ENCODE data around the gene ZBTB39. TPM values are rescaled to one million over a fixed set of nuclear protein-coding genes. Genes with fewer than 3 reads are reported as not detected.

ZBTB39 gene
- total RNA-seq, 1 experiment from 2014 or later = 31.2 TPM

DNA sequence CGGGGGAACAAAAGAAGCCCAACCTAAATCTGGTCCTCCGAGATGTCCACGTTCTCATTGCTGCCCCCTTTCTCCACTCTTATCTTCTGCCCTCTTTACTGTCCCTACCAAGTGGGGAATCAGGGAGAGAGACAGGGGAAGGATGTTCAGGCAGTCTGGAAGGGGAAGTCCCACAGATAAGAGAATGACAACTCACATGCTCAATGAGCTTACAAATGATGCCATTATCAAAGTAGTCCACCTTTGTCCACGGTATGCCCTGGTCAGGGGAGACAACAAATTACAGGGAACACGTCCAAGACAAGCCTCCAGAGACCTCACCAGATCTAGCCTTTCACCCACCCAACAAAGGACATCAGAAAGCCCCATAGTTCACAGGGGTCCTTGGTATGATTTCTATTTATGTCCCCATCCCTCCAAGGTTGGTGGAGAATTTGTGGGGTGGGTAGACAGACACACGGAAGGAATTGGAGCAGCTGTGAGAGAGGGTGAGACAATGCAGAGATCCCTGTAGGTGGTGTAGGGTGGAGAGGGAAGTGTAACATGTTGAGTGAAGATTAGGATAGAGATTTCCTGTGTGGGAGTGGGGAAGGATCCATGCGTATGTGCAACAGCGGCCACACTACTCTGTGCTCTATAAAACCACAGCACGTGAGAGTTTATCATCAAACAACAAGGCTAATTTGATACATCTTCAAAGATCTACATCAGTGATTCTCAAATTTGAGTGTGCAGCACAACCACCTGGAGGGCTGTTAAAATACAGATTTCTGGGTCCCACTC lies 32.9 kb upstream of the ZBTB39 start:
- no CpG with 5 or more reads among the region's 9 CpGs for WGBS (ENCODE audit: extremely low coverage, insufficient read length, low lambda C conversion rate)
- Histone ChIP-seq H3K4me1 (ENCODE audit: insufficient read depth, low read length) (no peaks in the 10 kb centered on the region), H4K8ac (replicated peaks; ENCODE audit: insufficient read length, low read depth, low read length) (no peak overlapping the region)

More for the DNA sequence above, 32.9 kb upstream of the ZBTB39 start:
- TF ChIP-seq, protein P1, sequence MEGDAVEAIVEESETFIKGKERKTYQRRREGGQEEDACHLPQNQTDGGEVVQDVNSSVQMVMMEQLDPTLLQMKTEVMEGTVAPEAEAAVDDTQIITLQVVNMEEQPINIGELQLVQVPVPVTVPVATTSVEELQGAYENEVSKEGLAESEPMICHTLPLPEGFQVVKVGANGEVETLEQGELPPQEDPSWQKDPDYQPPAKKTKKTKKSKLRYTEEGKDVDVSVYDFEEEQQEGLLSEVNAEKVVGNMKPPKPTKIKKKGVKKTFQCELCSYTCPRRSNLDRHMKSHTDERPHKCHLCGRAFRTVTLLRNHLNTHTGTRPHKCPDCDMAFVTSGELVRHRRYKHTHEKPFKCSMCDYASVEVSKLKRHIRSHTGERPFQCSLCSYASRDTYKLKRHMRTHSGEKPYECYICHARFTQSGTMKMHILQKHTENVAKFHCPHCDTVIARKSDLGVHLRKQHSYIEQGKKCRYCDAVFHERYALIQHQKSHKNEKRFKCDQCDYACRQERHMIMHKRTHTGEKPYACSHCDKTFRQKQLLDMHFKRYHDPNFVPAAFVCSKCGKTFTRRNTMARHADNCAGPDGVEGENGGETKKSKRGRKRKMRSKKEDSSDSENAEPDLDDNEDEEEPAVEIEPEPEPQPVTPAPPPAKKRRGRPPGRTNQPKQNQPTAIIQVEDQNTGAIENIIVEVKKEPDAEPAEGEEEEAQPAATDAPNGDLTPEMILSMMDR (conservative IDR thresholded peaks at IDR 0.05) = no peak
- Histone ChIP-seq H2BK12ac (ENCODE audit: insufficient read length, low read depth, low read length) (no peak overlapping the region), H2BK5ac (ENCODE audit: insufficient read length, low read length) (no peak overlapping the region), H4K5ac (ENCODE audit: insufficient read length, low read depth, low read length) (no peak overlapping the region), H2AK5ac (ENCODE audit: insufficient read length, low read length) (no peak overlapping the region), H3K27me3 (ENCODE audit: insufficient read depth, low read length) (no peaks in the 10 kb centered on the region), H2BK120ac (ENCODE audit: low read depth, low read length, poor library complexity, severe bottlenecking) (no peak overlapping the region), H3K18ac (ENCODE audit: insufficient read length, low read depth, low read length) (no peak overlapping the region), H3T11ph (ENCODE audit: low read length) (no peak overlapping the region), H4K20me1 (ENCODE audit: control insufficient read depth, insufficient read depth, insufficient read length) (no peaks in the 10 kb centered on the region), H3K27ac (ENCODE audit: insufficient read length, low read depth, low read length) (no peak overlapping the region), H2BK20ac (ENCODE audit: low read depth, low read length, poor library complexity, severe bottlenecking) (no peak overlapping the region), H3K4me2 (ENCODE audit: insufficient read depth, insufficient read length, low read length) (no peak overlapping the region), H4K91ac (ENCODE audit: insufficient read length, low read depth, low read length) (no peak overlapping the region), H3K4ac (ENCODE audit: low read depth, low read length) (no peak overlapping the region), H3K56ac (ENCODE audit: insufficient read length, low read depth, low read length) (no peak overlapping the region), H3K23me2 (ENCODE audit: insufficient read length, low read depth, low read length, poor library complexity, severe bottlenecking) (no peaks in the 10 kb centered on the region), H3K23ac (ENCODE audit: insufficient read length, low read depth, low read length) (no peak overlapping the region), H3K79me1 (ENCODE audit: insufficient read depth, low read depth, low read length, poor library complexity, severe bottlenecking) (no peaks in the 10 kb centered on the region), H2BK15ac (ENCODE audit: low read depth, low read length) (no peak overlapping the region), H3K14ac (ENCODE audit: insufficient read depth, low read length) (no peak overlapping the region), H2AFZ (ENCODE audit: low read length) (no peak overlapping the region), H3K79me2 (ENCODE audit: insufficient read depth, low read length) (no peaks in the 10 kb centered on the region), H3K9ac (ENCODE audit: extremely low read depth, insufficient read length, low read length) (no peak overlapping the region), H3K9me3 (ENCODE audit: control insufficient read depth, low read depth, low read length) (no peaks in the 10 kb centered on the region)
- Mint-ChIP-seq H3K4me3 (no peak overlapping the region), H3K9me3 (no peaks in the 10 kb centered on the region), H3K27me3 (ENCODE audit: low read depth) (peaks cover 8% of the 10 kb centered on the region), H3K27ac (no peak overlapping the region), H3K4me1 (peaks cover 7% of the 10 kb centered on the region in 2 experiments), H3K36me3 (ENCODE audit: insufficient read depth in 1 of 3, low read depth in 3 of 3) (peaks cover 0 to 2% (median 0%) of the 10 kb centered on the region in 3 experiments; a peak in 2 of 7 replicates)
- no peak for DNase-seq
